DLD1 (cell line): Measurements from ENCODE around the gene FIBCD1.
"Not testable (repeated sequence)": the region's sequence is repeated elsewhere in the genome, so short reads cannot be mapped to it uniquely, and the experiment has no call there.

ENCODE experiments used
- in situ Hi-C: cut with HindIII; loops from 2 replicates; pipeline ENCODE4 v1.10.0; 2017; ENCODE audit warnings: low sequenced_read_pairs

FIBCD1 gene

DNA sequence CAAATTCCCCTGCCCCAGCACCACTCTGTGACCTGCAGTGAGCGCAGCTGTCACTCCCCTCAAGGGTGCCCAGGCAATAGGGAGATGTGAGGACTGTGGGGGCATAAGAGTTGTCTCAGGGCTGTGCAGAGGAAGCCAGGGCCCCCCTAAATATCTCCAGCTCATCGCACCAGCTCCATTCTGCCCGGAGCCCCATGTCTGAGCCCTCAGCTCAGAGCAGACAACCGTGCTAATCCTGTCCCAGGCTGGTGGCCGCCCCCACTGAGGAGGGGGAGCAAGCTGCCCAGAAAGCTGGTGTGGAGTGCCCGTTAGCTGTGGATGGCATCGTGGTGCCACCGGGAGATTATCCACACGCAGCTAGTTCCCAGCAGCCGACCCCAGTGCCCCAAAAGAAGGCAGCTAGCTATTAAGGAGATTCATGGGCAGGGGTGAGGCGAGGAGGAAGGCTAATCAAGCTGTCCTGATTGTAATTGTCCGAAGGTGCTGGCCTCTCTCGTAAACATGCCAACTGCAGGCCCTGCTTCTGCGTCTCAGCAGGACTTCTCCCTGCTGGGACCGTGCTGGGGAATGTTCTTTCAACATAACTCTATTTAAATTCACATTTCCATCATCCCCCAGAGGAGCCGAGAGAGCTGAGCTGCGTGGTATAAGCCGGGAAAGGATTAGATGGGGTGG is 17.0 kb upstream of the FIBCD1 start:
- in situ Hi-C loops = no loop called here

DNA sequence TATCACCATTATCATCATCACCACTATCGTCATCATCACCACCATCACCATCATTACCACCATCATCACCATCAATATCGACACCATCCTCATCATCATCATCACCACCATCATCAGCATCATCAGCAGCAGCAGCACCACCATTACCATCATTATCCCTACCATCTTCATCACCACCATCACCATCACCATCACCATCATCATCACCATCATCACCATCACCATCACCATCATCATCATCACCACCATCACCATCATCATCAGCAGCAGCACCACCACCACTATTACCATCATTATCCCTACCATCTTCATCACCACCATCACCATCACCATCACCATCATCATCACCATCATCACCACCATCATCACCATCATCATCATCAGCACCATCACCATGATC is 15.9 kb upstream of the FIBCD1 start:
- in situ Hi-C loops = not testable (repeated sequence)

DNA sequence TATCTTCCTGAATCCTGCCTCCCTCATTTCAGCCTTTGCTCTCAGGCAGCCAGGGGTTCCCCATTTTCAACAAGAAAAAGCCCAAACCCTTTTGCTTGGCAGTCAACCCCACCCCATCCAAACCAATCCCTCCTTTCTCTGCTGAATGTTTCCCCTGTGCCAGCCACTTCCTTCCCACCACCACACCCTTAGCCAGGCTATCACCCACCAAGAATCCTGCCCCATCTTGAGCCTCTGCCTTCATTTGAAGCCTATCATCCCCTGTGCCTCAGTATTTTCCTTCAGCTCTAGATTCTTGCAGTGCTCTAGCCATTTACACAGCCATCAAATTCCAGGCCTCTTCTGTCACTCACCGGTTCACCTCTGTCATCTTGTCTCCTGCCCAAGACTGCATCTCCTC is 15.3 kb upstream of the FIBCD1 start:
- in situ Hi-C loops = no loop called here

DNA sequence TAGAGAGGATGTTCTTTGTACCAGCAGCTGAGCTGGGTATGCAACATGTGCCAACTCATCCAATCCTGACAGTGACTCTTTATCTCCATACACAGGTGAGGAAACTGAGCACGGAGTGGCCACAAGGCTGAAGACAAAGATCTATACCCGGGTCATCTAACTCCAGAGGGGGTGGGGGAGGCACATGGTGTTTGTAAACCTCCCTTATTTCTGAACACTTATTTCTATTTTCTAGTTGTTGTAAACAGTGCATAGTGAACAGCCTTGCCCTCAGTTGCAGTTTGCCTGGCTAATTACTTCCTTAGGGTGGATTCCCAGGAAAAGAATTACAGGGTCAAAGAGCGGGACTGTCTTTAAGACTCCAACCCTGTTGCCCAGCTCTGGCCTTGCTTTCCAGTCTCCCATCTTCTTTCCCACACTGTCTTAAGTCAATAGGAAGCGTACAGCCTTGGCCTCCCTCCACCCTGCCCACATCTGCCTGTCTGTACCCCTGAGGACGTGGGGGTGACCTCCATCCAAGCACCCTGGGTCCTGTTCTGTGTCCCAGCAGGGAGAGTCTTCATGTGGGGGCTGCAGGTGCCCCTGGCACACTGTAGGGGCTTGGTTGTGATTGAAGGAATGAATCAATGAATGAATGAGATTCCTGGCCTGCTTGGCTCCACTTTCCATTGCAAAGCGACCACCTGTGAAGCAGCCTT is 13.2 kb upstream of the FIBCD1 start:
- in situ Hi-C loops = no loop called here

DNA sequence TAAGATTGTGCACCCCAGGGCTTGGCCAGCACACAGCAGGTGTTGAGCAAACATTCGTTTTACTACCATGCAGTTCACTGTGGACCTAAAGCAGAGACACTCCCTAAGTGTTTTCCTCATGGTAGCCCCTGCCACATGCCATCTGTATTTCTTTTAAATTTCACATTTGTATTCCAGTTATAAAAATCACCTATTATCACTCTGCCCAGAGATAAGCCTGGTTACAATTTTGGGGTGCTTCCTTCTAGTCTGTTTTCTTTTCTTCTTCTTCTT is 10.9 kb upstream of the FIBCD1 start:
- in situ Hi-C loops = no loop called here

DNA sequence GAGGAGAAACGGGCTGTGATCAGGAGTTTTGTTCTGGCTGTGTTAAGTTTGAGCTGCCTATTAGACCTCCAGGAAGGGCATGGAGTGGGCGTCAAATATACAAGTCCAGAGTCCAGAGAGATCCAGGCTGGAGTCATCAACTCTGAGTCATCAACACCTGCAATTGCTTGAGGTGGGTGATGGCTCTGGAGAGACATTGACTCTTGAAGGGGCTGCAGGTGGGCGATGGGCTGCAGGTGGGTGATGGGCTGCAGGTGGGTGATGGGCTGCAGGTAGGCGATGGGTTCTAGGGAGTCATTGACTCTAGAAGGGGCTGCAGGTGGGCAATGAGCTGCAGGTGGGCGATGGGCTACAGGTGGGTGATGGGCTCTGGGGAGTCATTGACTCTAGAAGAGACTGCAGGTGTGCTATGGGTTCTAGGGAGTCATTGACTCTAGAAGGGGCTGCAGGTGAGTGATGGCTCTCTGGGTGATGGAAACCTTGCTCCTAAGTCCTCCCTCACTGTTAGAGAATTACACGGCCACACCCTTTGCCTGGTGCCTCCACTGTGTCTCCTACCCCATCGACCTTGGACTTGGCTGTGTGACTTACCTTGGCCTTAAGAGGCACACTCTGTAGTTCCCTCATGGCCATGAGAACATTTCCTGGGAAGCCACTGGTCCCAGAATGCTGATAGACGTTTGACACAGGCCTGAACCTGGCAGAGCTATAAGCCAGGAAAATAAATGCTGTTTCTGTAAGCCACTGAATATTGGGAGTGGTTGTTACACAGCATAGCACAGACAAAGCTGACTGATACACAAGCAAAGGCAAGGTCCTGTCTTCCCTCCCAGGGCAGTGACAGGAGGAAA is 10.4 kb upstream of the FIBCD1 start:
- in situ Hi-C loops = no loop called here

DNA sequence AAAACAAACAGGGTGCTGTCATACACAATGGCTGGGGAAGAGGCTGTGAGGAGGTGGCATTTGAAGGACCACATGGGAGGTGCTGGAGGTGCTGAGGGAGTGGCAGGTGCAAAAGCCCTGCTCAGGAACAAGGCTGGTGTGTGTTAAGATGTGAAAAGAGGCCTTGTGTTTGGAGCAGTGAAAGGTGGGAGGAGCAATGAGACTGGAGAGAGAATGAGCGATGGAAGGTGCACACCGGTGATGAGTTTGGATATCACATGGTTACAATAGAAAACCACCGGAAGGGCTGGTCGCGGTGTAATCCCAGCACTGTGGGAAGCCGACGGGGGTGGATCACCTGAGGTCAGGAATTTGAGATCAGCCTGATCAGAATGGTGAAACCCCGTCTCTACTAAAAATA is 9.2 kb upstream of the FIBCD1 start:
- in situ Hi-C loops = no loop called here

DNA sequence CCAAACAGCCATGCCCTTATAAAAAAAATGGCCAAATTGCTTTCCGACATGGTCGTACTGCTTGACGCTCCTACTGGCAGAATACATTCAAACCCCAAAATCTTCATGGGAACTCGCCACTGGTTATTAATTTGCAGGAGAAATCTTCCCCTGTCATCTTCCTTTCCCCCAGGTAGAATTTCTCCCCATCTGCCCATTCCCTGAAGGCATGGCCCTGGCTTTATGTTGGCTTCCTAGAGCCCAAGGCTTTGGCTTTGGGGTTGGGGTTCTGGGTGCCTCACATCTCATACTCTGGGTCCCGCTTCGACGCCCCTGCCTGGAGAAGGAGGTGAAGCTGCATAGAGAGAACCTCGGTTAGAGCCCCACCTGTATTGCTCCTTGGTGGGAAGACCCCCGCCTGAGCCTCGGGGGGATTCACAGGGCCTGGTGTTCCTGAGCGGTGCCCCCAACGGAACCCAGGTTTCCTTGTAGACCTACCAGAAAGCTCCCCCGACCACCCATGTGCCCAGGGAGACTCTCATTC is 8.6 kb upstream of the FIBCD1 start:
- in situ Hi-C loops = no loop called here

DNA sequence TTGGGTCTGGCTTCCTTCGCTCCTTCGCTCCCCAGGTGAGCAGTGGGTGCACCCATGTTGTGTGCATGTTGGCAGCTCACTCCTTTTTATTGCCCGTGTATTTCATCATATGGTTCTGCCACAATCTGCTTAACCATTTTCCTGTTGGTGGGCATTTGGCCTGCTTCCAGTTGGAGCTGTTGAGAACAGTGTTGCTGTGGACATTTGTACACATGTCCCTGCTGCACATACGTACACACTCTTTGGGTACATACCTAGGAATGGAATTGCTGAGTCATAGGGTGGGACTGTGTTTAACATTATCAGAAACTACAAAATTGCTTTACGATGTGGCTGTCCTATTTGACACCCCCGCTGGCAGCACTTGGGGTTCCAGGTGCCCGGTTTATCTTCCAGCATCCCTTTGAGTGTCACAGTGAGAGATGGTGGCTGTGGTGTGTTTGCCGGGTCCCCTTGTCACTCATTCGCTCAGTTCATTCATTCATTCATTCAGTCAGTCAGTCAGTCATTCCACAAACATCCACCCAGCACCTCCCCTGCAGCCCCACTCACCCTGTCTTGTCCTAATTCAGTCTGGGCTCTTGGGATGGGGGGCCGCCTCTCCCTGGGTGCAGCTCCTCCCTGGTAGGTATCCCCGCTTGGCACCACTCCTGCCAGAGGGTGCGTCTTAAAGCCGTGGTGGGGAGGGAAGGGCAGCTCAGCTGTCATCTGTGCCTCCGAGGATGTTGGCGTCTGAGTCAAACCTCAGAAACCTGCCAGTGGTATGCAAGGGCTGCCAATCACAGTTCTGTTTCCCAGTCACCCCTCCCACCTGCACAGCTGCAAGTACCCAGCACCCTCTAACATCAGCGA is 7.9 kb upstream of the FIBCD1 start:
- in situ Hi-C loops = no loop called here

DNA sequence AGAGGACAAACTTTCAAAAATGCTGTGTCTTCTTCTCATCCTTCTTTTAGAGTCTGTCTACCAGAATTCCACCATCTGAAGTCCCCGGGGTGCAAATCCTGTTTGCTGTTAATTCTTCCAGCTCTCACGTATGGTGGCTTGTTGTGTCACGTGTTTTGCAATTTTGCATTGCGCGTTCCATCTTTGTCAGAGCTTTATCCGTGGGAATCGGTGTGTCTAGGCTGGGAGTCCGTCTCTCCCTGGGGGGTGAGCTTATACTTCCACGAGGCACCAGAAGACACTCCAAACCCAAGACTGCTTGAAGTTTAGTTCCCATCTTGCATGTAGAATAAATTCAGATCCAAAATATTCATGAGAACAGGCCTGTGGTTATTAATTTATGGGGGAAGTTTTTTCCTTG is 6.1 kb upstream of the FIBCD1 start:
- in situ Hi-C loops = no loop called here

DNA sequence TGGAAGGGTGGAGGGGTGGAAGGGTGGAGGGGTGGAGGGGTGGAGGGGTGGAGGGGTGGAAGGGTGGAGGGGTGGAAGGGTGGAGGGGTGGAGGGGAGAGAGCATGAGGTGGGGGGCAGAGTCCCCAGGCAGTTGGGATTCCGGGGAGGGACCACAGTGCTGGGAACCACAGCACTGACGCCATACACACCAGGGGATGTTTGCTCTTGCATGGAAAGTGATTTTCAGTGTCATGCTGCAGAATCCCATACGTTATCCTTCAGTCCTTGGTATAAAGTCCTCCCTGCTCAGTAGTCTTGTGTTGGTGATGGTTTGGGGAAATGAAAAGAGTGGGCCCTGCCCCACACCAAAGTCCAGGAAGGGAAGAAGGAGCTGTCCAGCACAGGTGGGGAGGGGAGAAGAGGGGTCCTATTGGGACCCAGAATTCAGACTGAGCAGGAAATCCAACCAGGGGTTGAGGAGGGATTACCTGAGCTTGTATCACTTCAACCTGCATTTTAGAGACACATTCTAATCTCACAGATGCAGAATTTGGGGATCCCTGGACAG is 5.5 kb upstream of the FIBCD1 start:
- in situ Hi-C loops = no loop called here

DNA sequence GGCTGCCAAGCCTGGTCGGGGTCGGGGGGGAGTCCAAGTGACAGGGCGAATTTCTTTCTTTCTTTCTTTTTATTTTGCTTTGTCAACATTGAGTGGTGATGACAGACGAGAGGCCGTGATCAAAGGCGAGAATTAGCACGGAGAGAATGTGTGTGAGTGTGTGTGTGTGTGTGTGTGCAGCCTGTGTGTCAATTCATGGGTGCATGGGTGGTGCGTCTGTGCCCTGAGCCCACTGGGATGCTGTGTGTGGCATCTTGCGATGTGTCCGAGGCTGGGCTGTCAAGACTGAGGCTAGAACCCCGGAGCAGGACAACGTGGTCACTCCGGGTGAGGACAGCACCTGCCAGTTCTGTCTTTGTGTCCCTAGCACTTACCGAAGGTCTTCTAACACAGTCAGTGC is 4.7 kb upstream of the FIBCD1 start:
- in situ Hi-C loops = no loop called here

DNA sequence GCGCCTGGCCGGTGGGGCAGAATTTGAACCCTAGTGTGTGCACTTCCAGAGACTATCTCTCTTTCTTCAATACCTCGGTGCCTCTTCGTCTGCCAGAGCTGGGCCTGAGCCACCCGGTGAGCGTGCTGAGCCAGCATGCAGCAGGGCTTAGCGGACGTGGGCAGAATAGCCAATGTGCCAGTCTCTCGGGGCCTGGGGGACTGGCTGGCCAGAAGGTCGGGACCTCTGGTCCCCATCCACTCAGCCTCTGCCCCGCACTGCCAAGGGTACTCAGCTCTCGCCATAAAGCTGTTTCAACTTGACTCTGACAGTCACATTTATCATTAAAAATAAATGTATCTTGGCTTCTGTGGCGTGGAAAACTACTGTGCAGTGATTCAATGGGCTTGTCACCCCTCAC is 4.2 kb upstream of the FIBCD1 start:
- in situ Hi-C loops = no loop called here

DNA sequence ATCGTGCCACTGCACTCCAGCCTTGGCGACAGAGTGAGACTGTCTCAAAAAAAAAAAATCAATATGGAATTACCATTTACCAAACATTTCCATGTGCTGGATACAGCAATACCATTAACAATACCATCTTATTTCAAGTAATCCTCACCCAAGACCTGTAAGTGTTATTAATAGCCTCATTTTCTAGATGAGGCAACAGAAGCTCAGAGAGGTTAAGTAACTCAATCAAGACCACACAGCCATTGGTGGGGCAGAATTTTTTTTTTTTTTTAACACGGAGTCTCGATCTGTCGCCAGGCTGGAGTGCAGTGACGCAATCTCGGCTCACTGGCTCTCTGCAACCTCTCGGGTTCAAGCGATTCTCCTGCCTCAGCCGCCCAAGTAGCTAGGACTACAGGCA is 3.6 kb upstream of the FIBCD1 start:
- in situ Hi-C loops = no loop called here

DNA sequence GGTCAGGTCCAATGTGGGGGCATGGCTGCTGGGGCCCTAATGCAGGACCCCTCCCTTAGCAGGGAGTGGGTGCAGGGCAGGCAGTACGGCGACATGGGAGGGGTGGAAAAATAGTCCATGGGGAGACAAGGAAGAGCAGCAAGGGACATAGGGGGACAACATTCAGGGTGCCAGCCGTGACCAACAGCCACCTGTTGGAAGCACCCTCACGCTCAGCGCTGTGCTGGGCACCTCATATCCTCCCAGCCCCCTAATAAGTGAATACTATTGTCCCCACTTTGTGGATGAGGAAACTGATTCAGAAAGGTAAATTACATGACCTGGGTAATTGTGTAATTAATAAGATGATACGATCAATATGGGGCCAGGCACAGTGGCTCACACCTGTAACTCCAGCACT is 3.0 kb upstream of the FIBCD1 start:
- in situ Hi-C loops = no loop called here

DNA sequence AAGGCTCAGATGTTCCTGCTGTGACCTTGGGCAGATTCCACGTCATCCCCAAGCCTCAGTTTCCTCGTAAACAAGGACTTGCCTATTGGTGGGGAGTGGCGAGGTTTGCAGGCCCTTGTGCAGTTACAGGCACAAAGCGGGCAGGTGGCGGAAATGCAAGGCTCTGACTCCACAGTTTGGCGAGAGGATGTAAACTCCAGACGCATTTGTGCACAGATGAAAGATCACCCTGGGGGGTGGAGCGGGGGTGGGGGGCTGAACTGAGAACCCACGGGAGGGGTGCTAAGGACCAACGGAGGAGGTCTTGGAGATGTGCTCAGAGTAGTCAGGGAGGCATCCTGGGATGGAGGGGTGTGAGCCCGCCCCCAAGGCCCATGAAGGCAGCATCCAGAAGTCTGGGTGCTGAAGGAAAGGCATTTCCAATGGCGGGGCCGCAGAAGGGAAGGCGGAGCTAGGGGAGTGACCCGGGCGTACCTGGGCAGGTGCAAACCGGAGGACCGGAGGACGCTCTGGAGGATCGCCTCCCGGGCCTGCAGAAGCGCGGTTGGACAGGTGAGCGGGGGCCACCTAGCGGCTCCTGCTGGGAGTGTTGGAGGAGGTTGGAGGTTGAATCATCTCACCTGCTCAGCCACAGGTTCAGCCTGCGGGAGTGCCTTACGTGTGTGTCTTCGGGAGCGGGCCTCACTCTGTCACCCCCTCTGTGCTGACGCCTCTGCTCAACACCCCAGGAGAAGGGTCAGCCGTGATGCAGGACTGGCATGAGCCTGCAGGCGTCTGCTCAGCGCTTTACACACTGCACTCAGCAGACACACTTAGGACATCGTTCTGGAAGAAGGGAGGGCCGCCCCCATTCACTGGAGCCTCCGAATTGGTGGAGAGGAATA is 1.9 kb upstream of the FIBCD1 start:
- in situ Hi-C loops = no loop called here

DNA sequence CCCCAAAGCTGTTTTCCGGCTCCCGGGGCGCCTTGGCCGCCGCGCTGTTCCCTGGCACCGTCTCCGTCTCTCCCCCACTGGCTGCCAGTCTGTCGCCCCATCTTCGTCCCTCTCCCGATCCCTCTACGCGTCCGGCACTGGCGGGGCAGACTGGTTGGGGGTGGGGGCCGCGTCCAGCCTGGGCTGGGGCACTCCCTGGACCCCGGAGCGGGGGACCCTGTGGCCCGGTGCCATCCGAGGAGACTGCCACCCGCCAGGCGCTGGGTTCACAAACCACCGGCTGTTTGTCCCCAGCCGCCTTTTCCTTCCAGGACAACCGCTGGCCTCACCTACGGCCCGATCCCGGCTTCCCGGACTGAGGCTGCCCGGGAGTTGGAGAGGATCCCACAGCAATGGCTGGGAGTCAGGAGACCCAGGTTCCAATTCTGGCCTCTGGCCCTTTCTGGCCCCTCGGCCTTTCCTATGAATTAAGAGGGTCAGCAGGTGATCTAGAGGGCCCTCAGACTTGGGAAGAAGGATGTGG is 1.0 kb upstream of the FIBCD1 start:
- in situ Hi-C loops = no loop called here

DNA sequence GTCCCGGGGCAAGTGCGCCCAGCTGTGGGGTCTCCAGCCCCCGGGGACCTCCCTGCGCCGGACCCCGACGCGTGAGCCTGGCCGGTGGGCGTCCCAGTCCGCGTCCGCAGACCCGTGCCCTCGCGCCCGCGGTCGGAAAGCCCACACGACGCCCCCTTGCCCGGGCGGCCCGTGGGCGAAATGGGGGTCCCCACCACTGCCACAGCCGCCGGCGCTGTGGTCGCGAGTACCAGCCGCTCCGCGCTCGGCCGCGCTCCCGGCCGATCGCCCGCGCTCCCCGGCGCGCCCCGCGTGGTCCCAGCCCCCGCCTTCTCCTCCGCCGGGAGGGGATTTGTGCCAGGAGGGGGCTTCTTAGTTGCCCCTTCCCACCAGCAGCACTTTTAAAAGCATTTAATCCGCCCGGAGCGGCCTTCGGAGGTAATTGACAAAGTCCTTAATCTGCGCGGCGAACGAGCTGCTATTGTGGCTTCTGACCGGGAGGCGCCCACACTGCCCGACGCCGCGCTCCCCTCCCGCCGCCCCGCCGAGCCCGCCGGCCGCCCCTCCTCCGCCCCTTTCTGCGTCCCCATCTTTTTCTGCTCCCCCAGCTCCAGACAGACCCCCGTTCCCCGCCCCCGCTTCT is 469 bp upstream of the FIBCD1 start:
- in situ Hi-C loops = no loop called here

DNA sequence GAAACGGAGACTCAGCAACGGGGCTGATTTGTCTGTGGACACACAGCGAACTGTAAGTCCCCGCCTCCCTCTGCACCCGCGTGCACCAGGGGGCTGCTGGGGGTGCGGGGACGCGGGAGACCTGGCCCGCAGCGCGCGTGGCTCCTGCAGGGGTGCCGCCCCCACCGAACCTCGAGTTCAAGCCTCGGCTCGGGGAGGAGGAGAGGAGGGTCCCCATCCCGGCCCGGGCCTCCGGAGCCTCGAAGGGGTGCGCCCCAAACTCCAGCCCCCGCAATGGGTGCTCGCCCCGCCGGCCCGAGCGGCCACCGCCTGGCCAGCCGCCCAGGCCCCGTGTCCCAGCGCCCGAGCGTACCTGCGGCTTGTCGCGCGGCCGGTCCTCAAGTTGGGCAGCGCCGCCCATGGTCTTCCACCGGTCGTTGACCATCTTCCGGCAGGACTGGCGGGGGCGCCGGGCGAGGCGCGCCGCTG is 829 bp downstream of the FIBCD1 start:
- in situ Hi-C loops = no loop called here
